OCI-LY3 (cell line): ENCODE data around the gene LSS.
"Not testable (repeated sequence)": the region's sequence is repeated elsewhere in the genome, so short reads cannot be mapped to it uniquely, and the experiment has no call there.

Experiments
- H2AFZ ChIP-seq: fragments of 200-600, 300-600 bp; shearing (Covaris generic); 2 replicates; pipeline ENCODE4 v1.6.0; 2014; ENCODE audit warnings: antibody characterized with exemption, low read depth, low read length
- H3K27ac ChIP-seq: fragments of 200-600, 300-600 bp; sonication (generic); 2 replicates; pipeline ENCODE4 v1.5.1; 2014; ENCODE audit warnings: mild to moderate bottlenecking, low read length, moderate library complexity, mixed read lengths
- H3K27me3 ChIP-seq: fragments of 200-600, 300-600 bp; sonication (generic); 2 replicates; pipeline ENCODE4 v1.6.1; 2014; ENCODE audit warnings: low read depth, low read length, mixed read lengths
- H3K36me3 ChIP-seq: fragments of 200-600, 300-600 bp; sonication (generic); replicated peaks from 2 replicates; pipeline ENCODE3; 2014; ENCODE audit warnings: low read depth, low read length, mixed read lengths
- H3K4me1 ChIP-seq: fragments of 300-600, 200-600 bp; sonication (generic); 2 replicates; pipeline ENCODE4 v1.6.1; 2014; ENCODE audit warnings: low read length, mixed read lengths
- H3K4me2 ChIP-seq: fragments of 200-600, 300-600 bp; sonication (generic); 2 replicates; pipeline ENCODE4 v1.6.1; 2014; ENCODE audit warnings: low read length, mixed read lengths
- H3K4me3 ChIP-seq: fragments of 300-600, 200-600 bp; sonication (generic); 2 replicates; pipeline ENCODE4 v1.5.1; 2014; ENCODE audit warnings: antibody characterized with exemption, mild to moderate bottlenecking, low read length, moderate library complexity
- H3K79me2 ChIP-seq: fragments of 300-600, 200-600 bp; shearing (Covaris generic); 2 replicates; pipeline ENCODE4 v1.6.1; 2014; ENCODE audit warnings: mild to moderate bottlenecking, low read length, mixed read lengths
- H3K9ac ChIP-seq: fragments of 300-600, 200-600 bp; shearing (Covaris generic); 2 replicates; pipeline ENCODE4 v1.6.0; 2014; ENCODE audit warnings: mild to moderate bottlenecking, low read length, moderate library complexity
- H3K9me3 ChIP-seq: fragments of 200-600, 300-600 bp; shearing (Covaris generic); 2 replicates; pipeline ENCODE4 v1.6.1; 2014; ENCODE audit warnings: low read length, mixed read lengths; ENCODE audit not compliant: insufficient read depth
- H4K20me1 ChIP-seq: fragments of 200-600, 300-600 bp; sonication (generic); 2 replicates; pipeline ENCODE4 v1.6.1; 2016; ENCODE audit warnings: low read length, mixed read lengths; ENCODE audit not compliant: insufficient read depth
- CTCF ChIP-seq: fragments of 200-600, 300-600 bp; sonication (generic); IDR thresholded peaks from 2 replicates; pipeline ENCODE4 v1.5.1; 2014; ENCODE audit warnings: antibody characterized with exemption, low read length, low read depth
- EZH2phosphoT487 ChIP-seq: fragments of 200-600 bp; shearing (Covaris generic); IDR thresholded peaks from 2 replicates; pipeline ENCODE4 v1.6.1; 2018; ENCODE audit warnings: antibody characterized with exemption, mixed run types, low read depth

LSS gene

GRCh38 chr21:46180079-46180722 lies 48.4 kb downstream of the LSS start:
- H3K4me3 ChIP-seq: no peak overlapping the region
- no peaks in the 10 kb centered on the region for H3K9me3 ChIP-seq
- no peaks in the 10 kb centered on the region for H3K27me3 ChIP-seq
- H3K36me3 ChIP-seq: no peaks in the 10 kb centered on the region
- H2AFZ ChIP-seq: no peak overlapping the region
- H3K9ac ChIP-seq: no peak overlapping the region
- H3K4me2 ChIP-seq: no peak overlapping the region
- no peak overlapping the region for H3K27ac ChIP-seq
- TF ChIP-seq CTCF: no peak
- TF ChIP-seq EZH2phosphoT487: no peak
- no peaks in the 10 kb centered on the region for H3K4me1 ChIP-seq
- no peaks in the 10 kb centered on the region for H3K79me2 ChIP-seq
- no peaks in the 10 kb centered on the region for H4K20me1 ChIP-seq

GRCh38 chr21:46179708-46180078 lies 48.9 kb downstream of the LSS start:
- Histone ChIP-seq H3K36me3 (no peaks in the 10 kb centered on the region), H4K20me1 (no peaks in the 10 kb centered on the region), H3K9me3 (no peaks in the 10 kb centered on the region), H3K9ac (no peak overlapping the region), H3K27ac (no peak overlapping the region), H3K4me1 (no peaks in the 10 kb centered on the region), H2AFZ (no peak overlapping the region), H3K4me3 (no peak overlapping the region), H3K79me2 (no peaks in the 10 kb centered on the region), H3K4me2 (no peak overlapping the region), H3K27me3 (no peaks in the 10 kb centered on the region)
- no peak for TF ChIP-seq CTCF
- TF ChIP-seq EZH2phosphoT487: no peak

GRCh38 chr21:46178961-46179360 lies 49.6 kb downstream of the LSS start:
- Histone ChIP-seq H3K79me2 (no peaks in the 10 kb centered on the region), H3K4me1 (no peaks in the 10 kb centered on the region)
- TF ChIP-seq CTCF: no peak

GRCh38 chr21:46176443-46177129 lies 52.0 kb downstream of the LSS start:
- not testable (repeated sequence) for H3K4me2 ChIP-seq, H3K4me1 ChIP-seq, H3K36me3 ChIP-seq, H4K20me1 ChIP-seq, H3K9me3 ChIP-seq, H2AFZ ChIP-seq, H3K27me3 ChIP-seq, H3K79me2 ChIP-seq, H3K4me3 ChIP-seq, H3K9ac ChIP-seq, H3K27ac ChIP-seq

More at GRCh38 chr21:46178961-46179360, 49.6 kb downstream of the LSS start:
- Histone ChIP-seq H3K9me3 (no peaks in the 10 kb centered on the region), H3K27me3 (no peaks in the 10 kb centered on the region), H4K20me1 (no peaks in the 10 kb centered on the region), H3K9ac (no peak overlapping the region), H2AFZ (no peak overlapping the region), H3K4me3 (no peak overlapping the region), H3K4me2 (no peak overlapping the region), H3K36me3 (no peaks in the 10 kb centered on the region), H3K27ac (no peak overlapping the region)
